PC-3 (cell line): Measurements from ENCODE around the gene QPCTL.

Source experiments
- CTCF ChIP-seq: fragments of 300-600 bp; sonication (generic); conservative IDR thresholded peaks from 2 replicates; pipeline ENCODE4 v1.5.1; 2017; ENCODE audit warnings: antibody characterized with exemption, low read depth, mild to moderate bottlenecking, low read length
- EZH2phosphoT487 ChIP-seq: fragments of 300-600 bp; sonication (generic); IDR thresholded peaks from 2 replicates; pipeline ENCODE4 v1.6.1; 2018; ENCODE audit warnings: mild to moderate bottlenecking, antibody characterized with exemption, low read length, borderline replicate concordance

- TF ChIP-seq CTCF (no peak), EZH2phosphoT487 (no peak)
Observed at GRCh38 chr19:45670670-45671453, 21.6 kb upstream of the QPCTL start.
